Stimulated activated CD4-positive, alpha-beta T cell treated with anti-CD3 and anti-CD28 coated beads, TNF-alpha, amount 100 ng/mL, for 24 hours (primary cell): ENCODE data around the gene PCDHGA12.
"Not testable (repeated sequence)": the region's sequence is repeated elsewhere in the genome, so short reads cannot be mapped to it uniquely, and the experiment has no call there.

ENCODE experiments used
- DNase-seq, 3 experiments: peaks; one replicate each; pipeline ENCODE4 v3.0.0-alpha.2; 2020; ENCODE audit warnings: low read depth in 3 of 3

The PCDHGA12 gene

GRCh38 chr5:141430332-141431113, at the start of gene PCDHGA12:
TSS of gene PCDHGA12 (plus strand) at chr5:141430507. CDS start at chr5:141430760, 253 bp downstream.
- DNase-seq, result peak in 1 of 3 experiments; percentile 31

- DNase-seq, result no peak
Observed at GRCh38 chr5:141382469-141383294, 47.6 kb upstream of the PCDHGA12 start, which contains the start of gene PCDHGA7. TSS of gene PCDHGA7 (plus strand) at chr5:141382742. CDS start at chr5:141382900, 158 bp downstream.

- no peak for DNase-seq
Observed at GRCh38 chr5:141383345-141383744, 47.0 kb upstream of the PCDHGA12 start.

GRCh38 chr5:141384471-141385267, 45.6 kb upstream of the PCDHGA12 start:
- no peak for DNase-seq

GRCh38 chr5:141387557-141388311, 42.6 kb upstream of the PCDHGA12 start, which contains the start of gene PCDHGB4:
TSS of gene PCDHGB4 (plus strand) at chr5:141387698. CDS start at chr5:141387885, 187 bp downstream.
- DNase-seq, result peak in 1 of 3 experiments; percentile 24

GRCh38 chr5:141388661-141389060, 41.6 kb upstream of the PCDHGA12 start:
- DNase-seq, result no peak

GRCh38 chr5:141389153-141390042, 40.9 kb upstream of the PCDHGA12 start:
- DNase-seq, result no peak

- no peak for DNase-seq
Observed at GRCh38 chr5:141392429-141393198, 37.7 kb upstream of the PCDHGA12 start, which contains the start of gene PCDHGA8. TSS of gene PCDHGA8 (plus strand) at chr5:141392633. CDS start at chr5:141392814, 181 bp downstream.

- DNase-seq, result no peak
Observed at GRCh38 chr5:141393267-141393666, 37.0 kb upstream of the PCDHGA12 start.

- DNase-seq, result not testable (repeated sequence)
Observed at GRCh38 chr5:141394401-141395187, 35.7 kb upstream of the PCDHGA12 start.

- DNase-seq, result peak in 1 of 3 experiments; percentile 44
Observed at GRCh38 chr5:141397756-141398551, 32.4 kb upstream of the PCDHGA12 start, which contains the start of gene PCDHGB5. TSS of gene PCDHGB5 (plus strand) at chr5:141397947. CDS start at chr5:141398128, 181 bp downstream.

GRCh38 chr5:141398608-141399007, 31.7 kb upstream of the PCDHGA12 start:
- no peak for DNase-seq

- no peak for DNase-seq
Observed at GRCh38 chr5:141399555-141400258, 30.6 kb upstream of the PCDHGA12 start.

GRCh38 chr5:141402553-141403243, 27.6 kb upstream of the PCDHGA12 start, which contains the start of gene PCDHGA9:
TSS of gene PCDHGA9 (plus strand) at chr5:141402778. CDS start at chr5:141402953, 175 bp downstream.
- no peak for DNase-seq

GRCh38 chr5:141403387-141403786, 26.9 kb upstream of the PCDHGA12 start:
- DNase-seq, result no peak
